PFSK-1 (cell line): ENCODE measurements around the gene E2F1.

Experiments used
- FOXP2 ChIP-seq: optimal IDR thresholded peaks from 2 replicates; pipeline ENCODE3; 2011; ENCODE audit warnings: borderline replicate concordance, control low read depth, inconsistent platforms; ENCODE audit not compliant: insufficient read depth; ENCODE audit errors: extremely low read length, extremely low read depth
- POLR2AphosphoS5 ChIP-seq: IDR thresholded peaks from 2 replicates; pipeline ENCODE4 v1.6.1; 2012; ENCODE audit warnings: low read depth, mild to moderate bottlenecking, control low read depth, low read length, moderate library complexity
- REST ChIP-seq, 2 experiments: IDR thresholded peaks; 2 replicates each; pipeline versions ENCODE4 v1.6.1 to v1.8.0; 2011 to 2012; ENCODE audit warnings: low read depth in 2 of 2, low read length in 2 of 2, control low read depth in 1 of 2, inconsistent platforms in 1 of 2, mild to moderate bottlenecking in 1 of 2, moderate library complexity in 1 of 2; ENCODE audit not compliant: insufficient read depth in 1 of 2
- SIN3A ChIP-seq: IDR thresholded peaks from 2 replicates; pipeline ENCODE4 v1.6.1; 2012; ENCODE audit warnings: mild to moderate bottlenecking, low read length, moderate library complexity, borderline replicate concordance; ENCODE audit not compliant: insufficient read depth
- TAF1 ChIP-seq: IDR thresholded peaks from 2 replicates; pipeline ENCODE4 v1.6.1; 2012; ENCODE audit warnings: low read length, control low read depth, borderline replicate concordance; ENCODE audit not compliant: insufficient read depth

The E2F1 gene

DNA sequence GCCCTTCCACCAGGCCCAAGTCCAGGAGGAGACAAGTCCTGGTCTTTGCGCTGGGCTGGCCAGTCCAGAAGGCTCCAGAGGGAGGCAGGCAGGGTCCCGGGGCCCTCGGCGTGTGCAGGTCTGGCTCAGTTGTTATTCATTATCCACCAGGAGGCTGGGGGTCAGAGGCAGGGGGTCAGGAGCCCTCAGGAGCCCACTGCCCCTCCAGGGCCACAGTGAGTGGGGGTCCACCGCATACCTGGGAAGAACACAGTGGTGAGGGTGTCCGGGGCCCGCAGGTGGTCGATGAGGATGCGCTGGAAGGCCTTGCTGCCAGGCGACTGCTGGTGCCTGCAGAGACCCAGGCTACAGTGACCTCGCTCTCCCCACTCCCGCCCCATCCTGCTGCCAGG, 28.5 kb downstream of the E2F1 start:
- TF ChIP-seq POLR2AphosphoS5 = no peak
- no peak for TF ChIP-seq TAF1
- no peak for TF ChIP-seq FOXP2
- no peak for TF ChIP-seq REST (IDR thresholded peaks at IDR 0.05; ENCODE audit: insufficient read depth in 1 of 2, low read depth in 2 of 2, low read length in 2 of 2)
- no peak for TF ChIP-seq SIN3A

DNA sequence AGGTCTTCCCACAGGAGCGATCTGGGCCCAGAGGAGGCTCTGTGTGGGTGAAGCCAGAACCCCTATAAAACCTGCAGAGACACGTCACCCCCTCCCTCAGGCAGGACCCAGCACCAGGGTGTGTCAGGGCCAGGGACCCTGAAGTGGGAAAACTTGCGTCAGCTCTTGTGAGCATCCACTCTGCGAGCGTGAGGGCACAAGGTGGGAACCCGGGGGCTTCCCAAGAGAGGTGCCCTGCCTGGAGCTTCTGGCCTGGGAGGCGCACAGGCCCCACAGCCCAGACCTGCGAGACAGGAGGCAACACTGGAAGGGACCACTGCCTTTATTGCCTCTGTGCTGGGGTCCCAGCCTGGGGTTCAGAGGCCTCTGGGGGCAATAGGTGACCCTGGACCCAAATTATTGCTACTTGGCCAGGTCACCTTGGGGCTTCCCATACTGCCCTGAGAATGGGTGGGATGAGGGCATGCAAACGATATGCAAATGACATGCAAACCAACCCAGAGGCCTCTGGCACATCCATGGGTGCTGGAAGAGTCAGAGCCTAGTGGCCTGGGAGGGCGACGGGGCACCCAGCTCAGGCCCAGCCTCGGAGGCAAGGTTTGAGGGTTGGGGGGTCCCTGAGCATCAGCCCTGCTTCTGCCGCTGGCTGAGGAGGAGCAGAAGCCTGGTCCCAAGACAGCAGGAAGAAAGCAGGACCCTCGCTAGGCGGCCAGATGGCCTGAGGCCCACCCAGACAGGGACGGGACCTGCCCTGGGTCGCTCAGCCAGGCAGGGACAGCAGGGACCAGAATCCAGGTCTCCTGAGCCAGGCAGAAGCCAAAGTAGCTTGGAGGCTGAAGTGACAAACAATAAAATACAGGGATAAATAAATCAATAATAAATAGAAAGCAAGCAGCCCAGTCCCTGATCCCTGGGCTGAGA, 29.1 kb downstream of the E2F1 start:
- TF ChIP-seq POLR2AphosphoS5 (no peak), SIN3A (no peak), TAF1 (no peak), FOXP2 (no peak), REST (IDR thresholded peaks at IDR 0.05; ENCODE audit: insufficient read depth in 1 of 2, low read depth in 2 of 2, low read length in 2 of 2) (no peak)

- no peak for TF ChIP-seq TAF1
- TF ChIP-seq POLR2AphosphoS5 = no peak
- TF ChIP-seq REST (IDR thresholded peaks at IDR 0.05; ENCODE audit: insufficient read depth in 1 of 2, low read depth in 2 of 2, low read length in 2 of 2) = no peak
- no peak for TF ChIP-seq SIN3A
- no peak for TF ChIP-seq FOXP2
Measured at GRCh38 chr20:33656010-33656782, 30.0 kb downstream of the E2F1 start.

- TF ChIP-seq POLR2AphosphoS5 (no peak), SIN3A (no peak), FOXP2 (no peak), TAF1 (no peak), REST (IDR thresholded peaks at IDR 0.05; ENCODE audit: insufficient read depth in 1 of 2, low read depth in 2 of 2, low read length in 2 of 2) (no peak)
Measured at GRCh38 chr20:33655164-33655563, 31.0 kb downstream of the E2F1 start.
